Spinal cord (tissue), 10 donors: ENCODE results near the gene LILRA5. TPM values are rescaled to one million over a fixed set of nuclear protein-coding genes. Genes with fewer than 3 reads are reported as not detected.
"Not testable (repeated sequence)": the region's sequence is repeated elsewhere in the genome, so short reads cannot be mapped to it uniquely, and the experiment has no call there.

Experiments used
- DNase-seq, 6 donors: peaks; one replicate each; pipeline versions ENCODE4 v3.0.0 to v3.0.0-alpha.2; 2013 to 2015; ENCODE audit warnings: low spot score in 6 of 6, low read depth in 4 of 6
- H3K27ac ChIP-seq: one replicate; pipeline ENCODE4 v1.5.1; 2013; ENCODE audit warnings: low read depth, low read length, control low read depth
- H3K27me3 ChIP-seq: one replicate; pipeline ENCODE4 v1.6.1; 2013; ENCODE audit warnings: low read length; ENCODE audit not compliant: control insufficient read depth, insufficient read depth
- H3K36me3 ChIP-seq: one replicate; pipeline ENCODE4 v1.6.1; 2013; ENCODE audit warnings: low read length; ENCODE audit not compliant: control insufficient read depth, insufficient read depth
- H3K4me1 ChIP-seq: one replicate; pipeline ENCODE4 v1.6.1; 2013; ENCODE audit warnings: low read length; ENCODE audit not compliant: control insufficient read depth, insufficient read depth
- H3K4me3 ChIP-seq: one replicate; pipeline ENCODE4 v1.5.1; 2013; ENCODE audit warnings: low read depth, low read length, control low read depth
- H3K9me3 ChIP-seq: one replicate; pipeline ENCODE4 v1.6.1; 2013; ENCODE audit warnings: low read length; ENCODE audit not compliant: control insufficient read depth, insufficient read depth
- WGBS: methylation state at CpG from one replicate; pipeline ENCODE4 v1.1.5; 2013; ENCODE audit warnings: missing lambda C conversion rate; ENCODE audit not compliant: insufficient coverage; 5-methylcytosine and 5-hydroxymethylcytosine counted together
- polyA plus RNA-seq, 2 donors: library from polyadenylated mRNA; unstranded; fragments of 120-200 nt; gene quantifications; one replicate each; pipeline ENCODE4 v1.2.1, GENCODE V29; 2013; ENCODE audit not compliant: insufficient read length in 2 of 2
- total RNA-seq, 2 donors: library from RNA; depleted of rRNA in 1 of 2; stranded (reverse); fragments of 120-200 nt in 1 of 2; fragments of >200 nt in 1 of 2; gene quantifications; one replicate each; pipeline versions ENCODE4 v1.2.3 to v1.2.4, GENCODE V29; 2013 to 2014
- donor health status: healthy.

The LILRA5 gene
- total and polyA plus RNA-seq, 4 donors = 0.50 to 3.2 (median 0.54) TPM; not detected in 1

- not testable (repeated sequence) for H3K36me3 ChIP-seq, H3K27me3 ChIP-seq, H3K4me3 ChIP-seq, DNase-seq, H3K4me1 ChIP-seq, H3K27ac ChIP-seq, H3K9me3 ChIP-seq
- 75% methylated on average over 15 of the region's 15 CpGs for WGBS
Observed at GRCh38 chr19:54278571-54279195, 34.3 kb downstream of the LILRA5 start.

- not testable (repeated sequence) for H3K27ac ChIP-seq, H3K27me3 ChIP-seq, H3K36me3 ChIP-seq, DNase-seq, H3K4me3 ChIP-seq, H3K9me3 ChIP-seq, H3K4me1 ChIP-seq
- 83% methylated on average over 11 of the region's 13 CpGs for WGBS
Observed at GRCh38 chr19:54278056-54278455, 34.9 kb downstream of the LILRA5 start.

GRCh38 chr19:54277111-54277615, 35.8 kb downstream of the LILRA5 start:
- WGBS = 80% methylated on average over 9 of the region's 15 CpGs
- H3K9me3 ChIP-seq, H3K36me3 ChIP-seq, H3K27me3 ChIP-seq, H3K4me3 ChIP-seq, H3K4me1 ChIP-seq, H3K27ac ChIP-seq, DNase-seq: not testable (repeated sequence)

GRCh38 chr19:54275951-54276350, 37.0 kb downstream of the LILRA5 start:
- no peaks in the 10 kb centered on the region for H3K9me3 ChIP-seq
- no peaks in the 10 kb centered on the region for H3K27me3 ChIP-seq
- no peak overlapping the region for H3K27ac ChIP-seq
- H3K36me3 ChIP-seq = no peaks in the 10 kb centered on the region
- no peaks in the 10 kb centered on the region for H3K4me1 ChIP-seq
- WGBS = 40% methylated on average over 1 of the region's 9 CpGs
- no peak for DNase-seq
- no peak overlapping the region for H3K4me3 ChIP-seq

- H3K36me3 ChIP-seq, DNase-seq, H3K27me3 ChIP-seq, H3K9me3 ChIP-seq, H3K27ac ChIP-seq, H3K4me3 ChIP-seq, H3K4me1 ChIP-seq: not testable (repeated sequence)
- 68% methylated on average over 7 of the region's 9 CpGs for WGBS
Observed at GRCh38 chr19:54274516-54274915, 38.5 kb downstream of the LILRA5 start.

- no peaks in the 10 kb centered on the region for H3K27me3 ChIP-seq
- no peaks in the 10 kb centered on the region for H3K4me1 ChIP-seq
Observed at GRCh38 chr19:54273821-54274220, 39.1 kb downstream of the LILRA5 start.

GRCh38 chr19:54272181-54272580, 40.8 kb downstream of the LILRA5 start:
- DNase-seq, H3K4me3 ChIP-seq, H3K36me3 ChIP-seq, H3K27ac ChIP-seq, H3K9me3 ChIP-seq, H3K4me1 ChIP-seq, H3K27me3 ChIP-seq: not testable (repeated sequence)
- 83% methylated on average over 2 of the region's 5 CpGs for WGBS

More at GRCh38 chr19:54273821-54274220, 39.1 kb downstream of the LILRA5 start:
- Histone ChIP-seq H3K27ac (no peak overlapping the region), H3K36me3 (no peaks in the 10 kb centered on the region), H3K9me3 (no peaks in the 10 kb centered on the region), H3K4me3 (no peak overlapping the region)
- WGBS = no CpG with 5 or more reads among the region's 3 CpGs
- no peak for DNase-seq

GRCh38 chr19:54271587-54271986, 41.4 kb downstream of the LILRA5 start:
- H3K9me3 ChIP-seq, H3K36me3 ChIP-seq, H3K27me3 ChIP-seq, H3K4me3 ChIP-seq, H3K27ac ChIP-seq, H3K4me1 ChIP-seq, DNase-seq: not testable (repeated sequence)
- no CpG with 5 or more reads among the region's 4 CpGs for WGBS

GRCh38 chr19:54271106-54271505, 41.9 kb downstream of the LILRA5 start:
- no peak overlapping the region for H3K27ac ChIP-seq
- WGBS = 75% methylated on average over 5 of the region's 8 CpGs

GRCh38 chr19:54268936-54269335, 44.0 kb downstream of the LILRA5 start:
- Histone ChIP-seq H3K9me3 (no peaks in the 10 kb centered on the region), H3K27ac (no peak overlapping the region), H3K4me3 (no peak overlapping the region), H3K36me3 (no peaks in the 10 kb centered on the region), H3K4me1 (no peaks in the 10 kb centered on the region), H3K27me3 (no peaks in the 10 kb centered on the region)
- DNase-seq = no peak
- no CpG with 5 or more reads among the region's 2 CpGs for WGBS

More at GRCh38 chr19:54271106-54271505, 41.9 kb downstream of the LILRA5 start:
- Histone ChIP-seq H3K4me3 (no peak overlapping the region), H3K36me3 (no peaks in the 10 kb centered on the region), H3K27me3 (no peaks in the 10 kb centered on the region), H3K9me3 (no peaks in the 10 kb centered on the region), H3K4me1 (no peaks in the 10 kb centered on the region)
- DNase-seq = no peak
